NCI-H748 treated with DMSO at 0.1 percent for 48 hours (cell line): ENCODE measurements around the gene NT5C3B.
A peak's percentile ranks its signal among the peaks of the same experiment; 100 is the strongest.
"Not testable (repeated sequence)": the region's sequence is repeated elsewhere in the genome, so short reads cannot be mapped to it uniquely, and the experiment has no call there.

ENCODE experiments used
- DNase-seq: peaks from one replicate; lab custom pipeline; 2025; lab: John Stamatoyannopoulos, UW

NT5C3B gene

DNA sequence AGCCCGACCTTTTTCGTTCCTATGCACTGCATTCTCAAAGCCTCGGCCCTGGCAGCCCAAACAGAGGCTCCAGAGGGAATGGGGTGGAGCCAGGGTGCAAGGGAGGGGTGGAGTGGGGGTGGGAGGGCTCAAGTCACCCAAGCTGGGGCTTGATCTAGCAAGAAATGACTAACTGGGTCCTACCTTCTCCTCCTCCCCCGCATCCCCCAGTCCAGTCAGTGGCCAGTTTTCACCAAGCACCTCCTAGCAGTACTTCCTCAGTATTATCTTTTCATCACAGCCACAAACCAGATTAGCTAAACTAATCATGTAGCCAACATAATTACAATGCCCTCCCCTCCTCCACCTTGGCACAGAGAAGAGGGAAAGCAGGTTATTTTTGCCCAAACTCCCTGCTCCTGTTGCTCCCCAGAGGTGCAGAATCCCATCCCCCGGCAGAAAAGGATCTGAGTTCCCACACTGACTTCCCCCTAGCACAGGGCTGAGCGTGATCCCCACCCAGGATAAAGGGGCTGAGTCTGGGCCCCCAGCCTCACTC is 51.8 kb downstream of the NT5C3B start:
- DNase-seq = no peak

GRCh38 chr17:41782142-41782541 is 53.9 kb downstream of the NT5C3B start:
- DNase-seq = no peak

- DNase-seq = no peak
Observed at GRCh38 chr17:41781404-41782110, 54.5 kb downstream of the NT5C3B start.

- no peak for DNase-seq
Observed at GRCh38 chr17:41779954-41780353, 56.1 kb downstream of the NT5C3B start.

DNA sequence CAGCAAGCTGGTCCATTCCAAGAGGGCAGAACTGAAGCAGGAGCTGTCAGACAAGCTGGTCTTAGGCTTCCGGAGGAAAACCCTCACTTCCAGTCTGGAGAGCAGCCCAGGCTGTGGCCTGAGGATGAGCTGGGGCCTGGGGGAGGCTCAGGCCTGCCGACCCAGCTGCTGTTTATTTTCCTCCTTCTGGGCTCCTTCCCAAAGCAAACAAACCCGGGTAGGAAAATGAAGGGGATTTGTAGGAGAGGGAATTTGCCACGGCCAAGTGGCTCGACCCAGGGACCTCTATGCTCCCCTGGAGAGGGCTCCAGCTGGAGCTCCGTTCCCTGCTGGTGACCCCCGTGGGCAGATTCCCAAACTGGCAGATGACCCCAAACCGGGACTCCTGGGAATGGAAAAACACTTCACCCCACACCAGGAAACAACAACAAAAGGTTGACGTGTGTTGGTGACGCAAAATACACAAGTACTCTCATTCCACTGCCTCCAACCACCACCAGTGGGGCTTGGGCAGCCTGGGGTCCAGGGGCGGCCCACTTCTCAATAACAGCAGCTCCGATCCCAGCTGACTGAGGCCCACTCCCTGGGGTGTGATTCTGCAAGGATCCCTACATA is 58.4 kb downstream of the NT5C3B start:
- DNase-seq = peak; percentile 48

DNA sequence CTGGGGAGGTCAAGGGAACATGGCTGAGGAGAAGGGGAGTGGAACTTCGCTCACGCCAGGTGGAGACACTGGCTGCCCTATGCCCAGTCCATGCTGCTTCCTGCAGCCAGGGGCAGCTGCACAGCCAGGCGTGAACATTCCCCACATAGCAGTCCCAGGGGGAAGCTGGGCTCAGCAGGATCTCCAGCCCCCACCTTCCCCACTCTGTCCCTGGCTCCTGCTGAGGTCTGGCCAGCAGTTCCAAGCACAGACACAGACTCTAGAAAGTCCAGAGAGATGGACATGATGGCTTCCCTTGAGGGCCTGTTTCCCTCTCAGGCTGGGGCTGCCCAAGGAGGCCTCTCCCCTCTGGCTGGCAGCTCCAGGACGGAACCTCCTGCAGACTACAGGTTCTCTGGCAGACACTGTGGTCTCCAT is 58.9 kb downstream of the NT5C3B start:
- no peak for DNase-seq

GRCh38 chr17:41776262-41776900 is 59.7 kb downstream of the NT5C3B start:
- DNase-seq = not testable (repeated sequence)

GRCh38 chr17:41775394-41776226 is 60.4 kb downstream of the NT5C3B start:
- no peak for DNase-seq
